ENCODE measurements around the gene FMNL3.

- TF ChIP-seq, protein P1, sequence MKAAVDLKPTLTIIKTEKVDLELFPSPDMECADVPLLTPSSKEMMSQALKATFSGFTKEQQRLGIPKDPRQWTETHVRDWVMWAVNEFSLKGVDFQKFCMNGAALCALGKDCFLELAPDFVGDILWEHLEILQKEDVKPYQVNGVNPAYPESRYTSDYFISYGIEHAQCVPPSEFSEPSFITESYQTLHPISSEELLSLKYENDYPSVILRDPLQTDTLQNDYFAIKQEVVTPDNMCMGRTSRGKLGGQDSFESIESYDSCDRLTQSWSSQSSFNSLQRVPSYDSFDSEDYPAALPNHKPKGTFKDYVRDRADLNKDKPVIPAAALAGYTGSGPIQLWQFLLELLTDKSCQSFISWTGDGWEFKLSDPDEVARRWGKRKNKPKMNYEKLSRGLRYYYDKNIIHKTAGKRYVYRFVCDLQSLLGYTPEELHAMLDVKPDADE (IDR thresholded peaks at IDR 0.05), result no peak
- TF ChIP-seq CTCF (conservative IDR thresholded peaks at IDR 0.05; ENCODE audit: low read depth in 2 of 2) (no peak), POLR2AphosphoS5 (IDR thresholded peaks at IDR 0.05; ENCODE audit: low read depth) (no peak), STAT1 (IDR thresholded peaks at IDR 0.05; ENCODE audit: unreplicated experiment) (no peak), EZH2 (IDR thresholded peaks at IDR 0.05; ENCODE audit: low read depth, unreplicated experiment) (no peak), EZH2phosphoT487 (IDR thresholded peaks at IDR 0.05; ENCODE audit: unreplicated experiment) (no peak)
- TF ChIP-seq, protein P2, sequence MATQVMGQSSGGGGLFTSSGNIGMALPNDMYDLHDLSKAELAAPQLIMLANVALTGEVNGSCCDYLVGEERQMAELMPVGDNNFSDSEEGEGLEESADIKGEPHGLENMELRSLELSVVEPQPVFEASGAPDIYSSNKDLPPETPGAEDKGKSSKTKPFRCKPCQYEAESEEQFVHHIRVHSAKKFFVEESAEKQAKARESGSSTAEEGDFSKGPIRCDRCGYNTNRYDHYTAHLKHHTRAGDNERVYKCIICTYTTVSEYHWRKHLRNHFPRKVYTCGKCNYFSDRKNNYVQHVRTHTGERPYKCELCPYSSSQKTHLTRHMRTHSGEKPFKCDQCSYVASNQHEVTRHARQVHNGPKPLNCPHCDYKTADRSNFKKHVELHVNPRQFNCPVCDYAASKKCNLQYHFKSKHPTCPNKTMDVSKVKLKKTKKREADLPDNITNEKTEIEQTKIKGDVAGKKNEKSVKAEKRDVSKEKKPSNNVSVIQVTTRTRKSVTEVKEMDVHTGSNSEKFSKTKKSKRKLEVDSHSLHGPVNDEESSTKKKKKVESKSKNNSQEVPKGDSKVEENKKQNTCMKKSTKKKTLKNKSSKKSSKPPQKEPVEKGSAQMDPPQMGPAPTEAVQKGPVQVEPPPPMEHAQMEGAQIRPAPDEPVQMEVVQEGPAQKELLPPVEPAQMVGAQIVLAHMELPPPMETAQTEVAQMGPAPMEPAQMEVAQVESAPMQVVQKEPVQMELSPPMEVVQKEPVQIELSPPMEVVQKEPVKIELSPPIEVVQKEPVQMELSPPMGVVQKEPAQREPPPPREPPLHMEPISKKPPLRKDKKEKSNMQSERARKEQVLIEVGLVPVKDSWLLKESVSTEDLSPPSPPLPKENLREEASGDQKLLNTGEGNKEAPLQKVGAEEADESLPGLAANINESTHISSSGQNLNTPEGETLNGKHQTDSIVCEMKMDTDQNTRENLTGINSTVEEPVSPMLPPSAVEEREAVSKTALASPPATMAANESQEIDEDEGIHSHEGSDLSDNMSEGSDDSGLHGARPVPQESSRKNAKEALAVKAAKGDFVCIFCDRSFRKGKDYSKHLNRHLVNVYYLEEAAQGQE (IDR thresholded peaks at IDR 0.05; ENCODE audit: unreplicated experiment), result no peak
These were observed 71.5 kb downstream of the FMNL3 start for GRCh38 chr12:49635656-49636055.
